Smooth muscle cell (in vitro differentiated cells): Measurements from ENCODE around the gene ZFPM1. TPM values are rescaled to one million over a fixed set of nuclear protein-coding genes. Genes with fewer than 3 reads are reported as not detected.

Experiments used
- DNase-seq: peaks from one replicate; lab custom pipeline; 2025; ENCODE audit not compliant: unreplicated experiment; lab: John Stamatoyannopoulos, UW
- H2AFZ ChIP-seq: fragments of 200-600 bp; sonication (generic); 2 replicates; pipeline ENCODE4 v1.6.0; 2016; ENCODE audit warnings: antibody characterized with exemption, low read depth, mild to moderate bottlenecking
- H3F3A ChIP-seq: fragments of 200-600 bp; sonication (generic); 2 replicates; pipeline ENCODE4 v1.6.0; 2017; ENCODE audit warnings: antibody characterized with exemption, low read depth
- H3K27ac ChIP-seq: fragments of 200-600 bp; sonication (generic); 2 replicates; pipeline ENCODE4 v1.5.1; 2016; ENCODE audit warnings: low read depth, mild to moderate bottlenecking
- H3K27me3 ChIP-seq: fragments of 200-600 bp; sonication (generic); 2 replicates; pipeline ENCODE4 v1.6.1; 2016; ENCODE audit warnings: low read depth, mild to moderate bottlenecking
- H3K36me3 ChIP-seq: fragments of 200-600 bp; sonication (generic); 2 replicates; pipeline ENCODE4 v1.5.1; 2016; ENCODE audit warnings: low read depth
- H3K4me1 ChIP-seq: fragments of 200-600 bp; sonication (generic); 2 replicates; pipeline ENCODE4 v1.5.1; 2016; ENCODE audit warnings: low read depth
- H3K4me2 ChIP-seq: fragments of 200-600 bp; sonication (generic); 2 replicates; pipeline ENCODE4 v1.6.0; 2016; ENCODE audit warnings: mild to moderate bottlenecking
- H3K4me3 ChIP-seq: fragments of 200-600 bp; sonication (generic); 2 replicates; pipeline ENCODE4 v1.5.1; 2016; ENCODE audit warnings: mild to moderate bottlenecking
- H3K79me2 ChIP-seq: fragments of 200-600 bp; sonication (generic); 2 replicates; pipeline ENCODE4 v1.6.0; 2016; ENCODE audit warnings: low read depth, mild to moderate bottlenecking
- H3K9ac ChIP-seq: fragments of 200-600 bp; sonication (generic); 2 replicates; pipeline ENCODE4 v1.6.0; 2016; ENCODE audit warnings: low read depth
- H3K9me3 ChIP-seq: fragments of 200-600 bp; sonication (generic); replicated peaks from 2 replicates; pipeline ENCODE4 v1.5.1; 2016; ENCODE audit warnings: low read depth
- H4K20me1 ChIP-seq: fragments of 200-600 bp; sonication (generic); 2 replicates; pipeline ENCODE4 v1.6.0; 2016; ENCODE audit warnings: low read depth
- CTCF ChIP-seq: fragments of 200-600 bp; sonication (generic); IDR thresholded peaks from 2 replicates; pipeline ENCODE4 v1.5.1; 2017; ENCODE audit warnings: borderline replicate concordance, mild to moderate bottlenecking, antibody characterized with exemption; ENCODE audit not compliant: insufficient read depth, poor library complexity, severe bottlenecking
- WGBS: methylation state at CpG from one replicate; pipeline ENCODE4 v1.1.7; 2016; ENCODE audit warnings: low lambda C conversion rate; 5-methylcytosine and 5-hydroxymethylcytosine counted together
- polyA plus RNA-seq: library from polyadenylated mRNA; unstranded; fragments of >200 nt; fragmentation: Nextera tagmentation; extraction: Ambion mirVana; gene quantifications from 2 replicates; pipeline ENCODE4 v1.2.1, GENCODE V29; 2016
- total RNA-seq: library from RNA; depleted of rRNA; stranded (reverse); fragments of >200 nt; gene quantifications from 2 replicates; pipeline ENCODE4 v1.2.3, GENCODE V29; 2014

Gene ZFPM1
- total and polyA plus RNA-seq, 2 experiments from 2014 or later = 0.99 to 4.9 TPM

DNA sequence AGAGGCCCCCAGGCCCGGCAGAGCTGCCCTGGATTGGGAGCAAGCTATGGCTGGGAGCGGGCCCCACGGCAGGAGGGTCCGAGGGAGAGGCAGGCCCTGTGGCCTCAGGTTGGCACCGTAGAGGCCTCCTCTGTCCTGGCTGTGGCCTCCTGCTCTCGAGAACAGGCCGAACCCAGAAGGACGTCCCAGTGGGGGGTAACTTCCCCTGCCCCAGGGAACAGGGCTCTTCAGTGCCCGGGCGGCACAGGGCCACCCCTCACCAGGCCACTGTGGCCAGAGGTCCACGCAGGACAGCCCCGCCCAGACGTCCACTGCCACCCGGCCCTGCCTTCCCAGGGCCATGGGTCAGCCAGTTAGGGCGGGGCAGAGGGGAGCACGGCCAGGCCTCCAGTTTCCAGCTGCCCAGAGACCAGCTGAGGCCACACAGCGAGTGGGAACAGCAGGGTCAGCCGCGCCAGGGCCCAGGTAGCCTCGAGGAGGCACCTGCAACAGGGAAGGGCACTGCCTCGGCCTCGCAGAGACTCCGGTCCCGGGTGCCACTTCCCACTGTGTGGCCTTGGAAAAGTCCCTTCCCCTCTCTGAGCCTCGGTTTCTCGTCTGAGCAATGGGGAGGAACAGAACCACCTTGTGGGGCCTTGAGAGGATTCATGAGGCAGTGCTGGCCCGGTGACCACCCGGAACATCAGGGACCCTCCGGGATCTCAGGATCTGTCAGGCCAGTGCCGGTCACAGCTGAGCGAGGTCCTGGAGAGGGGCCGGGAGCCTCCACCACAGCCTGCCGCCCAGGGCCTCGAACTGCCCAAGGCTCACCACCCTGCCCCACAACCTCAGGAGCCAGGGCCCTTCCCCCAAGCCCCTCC lies 38.3 kb upstream of the ZFPM1 start:
- no peaks in the 10 kb centered on the region for H3F3A ChIP-seq
- H3K9ac ChIP-seq = no peak overlapping the region
- no peaks in the 10 kb centered on the region for H3K36me3 ChIP-seq
- H3K4me1 ChIP-seq = no peaks in the 10 kb centered on the region
- H3K4me3 ChIP-seq = no peak overlapping the region
- no peaks in the 10 kb centered on the region for H3K79me2 ChIP-seq
- H3K4me2 ChIP-seq = no peak overlapping the region
- H2AFZ ChIP-seq = no peak overlapping the region
- WGBS = 94% methylated on average over 28 of the region's 34 CpGs
- no peaks in the 10 kb centered on the region for H3K27me3 ChIP-seq
- H3K27ac ChIP-seq = no peak overlapping the region
- TF ChIP-seq CTCF = no peak
- H3K9me3 ChIP-seq = no peaks in the 10 kb centered on the region
- no peak for DNase-seq
- peaks cover 95% of the 10 kb centered on the region for H4K20me1 ChIP-seq

GRCh38 chr16:88415381-88415705 lies 37.7 kb upstream of the ZFPM1 start:
- Histone ChIP-seq H3K9me3 (no peaks in the 10 kb centered on the region), H3F3A (no peaks in the 10 kb centered on the region), H3K27ac (no peak overlapping the region), H3K4me3 (no peak overlapping the region), H2AFZ (no peak overlapping the region), H3K27me3 (no peaks in the 10 kb centered on the region), H3K4me2 (no peak overlapping the region), H3K4me1 (no peaks in the 10 kb centered on the region), H3K79me2 (no peaks in the 10 kb centered on the region), H3K36me3 (no peaks in the 10 kb centered on the region), H4K20me1 (peaks cover 95% of the 10 kb centered on the region), H3K9ac (no peak overlapping the region)
- DNase-seq = no peak
- WGBS = 95% methylated on average over 5 of the region's 5 CpGs
- TF ChIP-seq CTCF = no peak

DNA sequence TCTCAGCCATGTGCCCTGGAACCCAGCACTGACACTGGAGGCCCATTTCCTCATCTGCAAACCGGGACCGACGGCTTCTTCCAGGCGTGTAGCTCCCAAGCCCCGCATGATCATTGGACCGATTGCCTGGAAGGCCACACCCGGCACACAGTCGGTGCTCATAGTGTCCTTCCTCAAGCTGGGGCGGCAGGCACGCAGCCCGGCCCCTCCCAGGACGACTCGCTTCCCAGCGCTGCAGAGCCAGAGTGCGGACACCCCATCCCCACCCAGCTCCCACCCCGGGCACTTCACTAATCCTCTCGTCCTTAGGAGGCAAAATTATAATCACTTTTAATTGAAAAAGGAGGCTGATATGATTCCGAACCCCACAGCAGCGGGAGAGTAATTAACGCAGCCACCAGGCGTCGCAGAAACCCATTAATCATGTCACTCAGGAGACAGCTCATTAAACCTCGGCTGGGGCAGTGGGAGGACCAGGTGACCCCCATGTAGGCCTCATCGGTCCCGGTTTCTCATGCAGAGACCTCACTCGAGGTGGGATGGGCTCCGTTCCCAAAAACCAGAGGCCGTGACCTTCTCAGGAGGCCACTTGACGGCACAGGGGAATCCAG lies 37.3 kb upstream of the ZFPM1 start:
- no peak for TF ChIP-seq CTCF
- H4K20me1 ChIP-seq = peaks cover 96% of the 10 kb centered on the region

More for the DNA sequence above, 37.3 kb upstream of the ZFPM1 start:
- no peak for DNase-seq
- 91% methylated on average over 29 of the region's 29 CpGs for WGBS
- H3K27me3 ChIP-seq = no peaks in the 10 kb centered on the region
- no peak overlapping the region for H3K27ac ChIP-seq
- H3K9me3 ChIP-seq = no peaks in the 10 kb centered on the region
- H2AFZ ChIP-seq = no peak overlapping the region
- no peaks in the 10 kb centered on the region for H3F3A ChIP-seq
- H3K4me3 ChIP-seq = no peak overlapping the region
- no peaks in the 10 kb centered on the region for H3K36me3 ChIP-seq
- no peaks in the 10 kb centered on the region for H3K4me1 ChIP-seq
- H3K4me2 ChIP-seq = no peak overlapping the region
- no peaks in the 10 kb centered on the region for H3K79me2 ChIP-seq
- no peak overlapping the region for H3K9ac ChIP-seq
